Measurements from ENCODE around the gene CABLES1.

The CABLES1 gene

DNA sequence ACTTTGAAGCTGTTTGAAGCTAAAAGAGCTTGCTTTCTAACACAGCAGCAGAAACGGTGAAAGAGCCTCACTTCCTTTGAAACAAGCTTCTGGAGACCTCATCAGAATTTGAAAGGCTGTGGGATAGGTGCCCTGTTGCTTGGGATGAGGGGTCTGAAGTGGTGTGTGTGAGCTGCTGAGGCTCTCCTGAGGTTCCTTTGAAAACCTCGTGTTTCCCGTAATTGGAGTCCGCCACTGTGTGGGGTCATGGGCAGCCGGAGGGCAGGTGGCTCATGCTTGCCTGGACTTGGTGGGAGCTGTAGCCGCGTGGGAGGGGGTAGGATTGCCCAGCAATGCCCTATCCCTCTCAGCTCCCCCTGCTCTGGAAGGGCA is 34.4 kb downstream of the CABLES1 start:
- DNase-seq (ENCODE audit: low read depth): no peak

DNA sequence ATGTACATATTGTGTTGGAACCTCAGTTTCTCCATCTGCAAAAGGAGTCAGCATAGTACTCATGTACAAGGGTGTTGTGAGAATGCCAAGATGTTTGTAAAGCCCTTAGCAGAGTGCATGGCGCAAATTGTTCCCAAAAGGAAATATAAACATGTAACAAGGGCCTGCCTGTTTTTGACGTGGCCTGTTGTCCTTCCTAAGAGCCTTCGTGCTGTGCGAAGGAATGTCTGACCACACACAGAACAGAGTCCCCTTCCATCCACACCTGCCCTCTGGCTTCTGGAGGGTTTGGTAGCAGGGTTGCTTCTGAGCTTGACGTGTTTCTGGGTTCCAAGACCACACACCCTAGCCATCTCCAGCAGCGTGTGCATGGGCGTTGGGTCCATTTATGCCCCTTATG is 34.9 kb downstream of the CABLES1 start:
- no peak for DNase-seq (ENCODE audit: low read depth)

DNA sequence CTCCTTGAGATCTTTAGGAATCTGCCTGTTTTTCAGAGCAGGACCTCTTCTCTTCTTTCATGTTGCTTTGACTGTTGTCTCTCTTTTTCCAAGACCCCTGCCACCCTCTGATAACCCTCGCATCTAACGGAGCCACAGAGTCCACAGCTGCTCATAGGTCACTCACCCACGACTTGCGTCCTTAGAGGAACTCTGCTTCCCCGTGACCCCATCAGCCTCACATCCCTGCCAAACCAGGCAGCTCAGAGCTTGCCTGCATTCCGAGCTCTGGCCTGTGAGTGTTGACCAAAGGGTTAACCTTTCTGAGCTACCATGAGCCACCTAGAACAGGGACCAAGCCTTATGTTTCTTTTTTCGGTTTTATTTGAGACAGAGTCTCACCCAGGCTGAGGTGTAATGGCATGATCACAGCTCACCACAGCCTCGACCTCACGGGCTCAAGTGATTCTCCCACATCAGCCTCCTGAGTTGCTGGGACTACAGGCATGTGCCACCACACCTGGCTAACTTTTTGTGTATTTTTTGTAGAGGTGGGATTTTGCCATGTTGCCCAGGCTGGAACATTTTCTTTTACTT is 36.4 kb downstream of the CABLES1 start:
- no peak for DNase-seq (ENCODE audit: low read depth)

DNA sequence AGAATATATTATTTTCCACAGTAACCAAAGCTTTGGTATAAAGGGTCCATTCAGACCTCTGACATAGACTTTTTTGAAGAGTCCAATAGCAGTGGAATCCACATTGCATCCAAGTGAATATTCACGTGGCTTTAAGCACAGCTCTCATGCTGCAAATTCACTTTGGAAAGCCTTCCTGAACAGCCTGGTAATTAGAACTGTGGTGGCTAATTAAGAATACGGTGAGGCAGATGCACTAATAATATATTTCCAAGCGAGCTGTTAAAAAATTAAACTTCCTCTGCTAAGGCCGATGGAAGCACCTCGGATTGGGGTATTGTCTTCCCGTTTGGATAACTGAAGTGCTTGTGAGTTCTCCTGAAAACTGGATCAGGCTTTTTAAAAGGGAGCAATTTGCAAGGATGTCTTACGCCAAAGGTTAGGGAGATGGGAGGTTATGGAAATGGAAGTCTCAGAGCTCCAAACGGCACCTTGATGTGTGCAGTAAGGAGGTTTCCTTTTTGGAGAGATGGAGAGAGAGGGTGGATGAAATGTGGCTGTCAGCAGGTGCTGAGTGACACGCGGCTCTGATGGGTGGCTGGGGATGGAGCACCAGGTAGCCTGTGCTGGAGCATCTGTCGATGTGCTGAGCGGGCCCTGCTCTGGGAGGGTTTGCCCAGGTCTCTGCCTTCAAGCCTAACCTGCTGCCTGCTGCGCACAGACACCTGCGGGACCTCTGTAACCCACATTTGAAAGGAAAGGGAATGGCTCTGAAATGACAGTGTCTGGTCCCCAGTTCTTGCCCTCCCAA is 37.5 kb downstream of the CABLES1 start:
- no peak for DNase-seq (ENCODE audit: low read depth)

DNA sequence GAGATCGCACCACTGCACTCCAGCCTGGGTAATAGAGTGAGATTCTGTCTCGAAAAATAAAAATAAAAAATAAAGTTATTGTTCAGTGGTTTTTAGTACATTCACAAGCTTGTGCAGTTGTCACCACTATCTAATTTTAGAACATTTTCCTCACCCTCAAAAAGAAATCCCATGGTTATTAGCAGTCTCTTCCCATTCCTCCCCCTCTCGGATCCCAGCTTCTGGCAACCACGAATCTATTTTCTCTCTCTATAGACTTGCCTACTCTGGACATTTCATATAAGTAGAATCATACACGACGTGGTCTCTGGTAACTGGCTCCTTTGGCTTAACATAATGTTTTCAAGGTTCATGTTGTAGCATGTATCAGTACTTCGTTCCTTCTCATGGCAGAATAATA is 38.6 kb downstream of the CABLES1 start:
- no peak for DNase-seq (ENCODE audit: low read depth)

DNA sequence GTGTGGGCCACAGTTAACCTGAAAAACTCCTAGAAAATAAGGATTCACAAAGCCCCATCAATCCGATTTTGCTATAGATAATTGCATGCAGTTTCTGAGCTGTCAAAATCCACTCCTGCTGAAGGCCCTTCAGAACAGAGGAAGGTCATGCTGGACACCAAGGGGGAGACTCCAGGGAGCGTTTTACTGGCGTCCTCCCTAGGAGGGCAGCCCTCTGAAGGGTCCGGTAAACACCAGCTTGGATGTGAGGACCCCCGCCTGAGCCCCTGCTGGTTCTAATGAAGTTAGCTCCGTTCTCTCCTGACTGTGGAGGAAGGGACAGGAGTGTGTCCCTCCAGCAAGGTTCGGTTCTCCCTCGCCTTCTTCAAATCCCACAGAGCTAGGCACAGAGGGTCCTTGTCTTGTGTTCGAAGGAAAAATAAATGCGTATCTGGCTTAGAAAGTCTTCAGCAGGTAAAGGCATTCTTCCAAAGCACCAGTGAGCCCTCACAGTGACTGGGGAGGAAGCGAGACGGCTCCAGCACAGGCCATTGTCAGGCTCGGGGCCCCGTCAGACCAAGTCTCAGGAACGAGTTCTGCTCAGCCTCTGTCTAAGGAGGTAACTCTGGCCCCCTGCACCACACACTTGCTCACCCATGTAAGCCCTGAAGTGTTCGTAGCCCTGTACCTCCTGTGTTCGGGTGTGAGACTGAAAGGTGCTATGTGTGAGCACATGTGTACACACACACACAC is 41.6 kb downstream of the CABLES1 start:
- DNase-seq (ENCODE audit: low read depth): no peak

DNA sequence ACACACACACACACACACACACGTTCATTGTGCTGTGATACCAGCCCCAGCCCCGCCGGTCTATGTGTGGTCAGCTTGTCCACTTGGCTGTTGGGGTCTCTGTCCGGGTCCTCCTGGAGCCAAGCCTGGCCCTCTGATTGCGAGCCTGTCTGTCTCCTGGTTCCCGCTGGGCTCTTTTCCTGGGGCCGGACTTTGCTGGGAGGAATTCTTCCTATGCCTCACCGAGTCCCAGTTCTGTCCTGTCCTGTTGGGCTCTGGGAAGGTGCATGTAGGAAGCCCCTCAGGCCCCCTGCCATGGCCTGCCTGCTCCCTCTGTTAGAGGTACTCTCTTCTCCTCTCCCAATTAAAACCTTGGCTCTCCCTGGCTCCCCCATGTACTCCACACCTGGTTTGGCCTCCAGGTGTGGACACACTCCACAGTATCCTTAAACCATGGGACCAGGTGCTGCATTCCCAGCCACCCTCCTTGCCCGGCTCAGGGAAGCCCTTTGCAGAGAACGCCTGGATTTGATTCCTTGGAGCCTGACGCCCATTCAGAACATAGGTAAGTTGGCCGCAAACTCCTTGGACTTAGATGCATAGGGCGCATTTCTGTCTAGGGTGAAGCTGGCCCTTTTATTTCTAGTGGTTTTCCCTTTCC is 42.3 kb downstream of the CABLES1 start:
- no peak for DNase-seq (ENCODE audit: low read depth)

DNA sequence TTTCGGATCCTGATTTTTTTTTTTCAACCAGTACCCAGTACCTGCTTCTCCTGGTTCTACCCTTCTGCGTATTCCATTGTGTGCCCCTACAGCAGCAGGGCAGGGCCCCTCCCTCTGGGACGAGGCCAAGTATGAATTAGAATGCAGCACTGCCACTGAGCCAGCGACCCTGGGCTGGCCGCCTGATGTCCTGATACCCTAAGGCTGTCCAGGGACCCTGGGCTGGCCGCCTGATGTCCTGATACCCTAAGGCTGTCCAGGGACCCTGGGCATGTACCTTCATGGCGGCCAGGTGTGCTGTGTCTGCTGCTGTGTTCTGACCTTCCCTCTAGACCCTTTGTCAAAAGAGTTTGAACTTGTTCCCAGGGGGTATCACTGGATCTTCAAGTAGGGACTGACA is 42.9 kb downstream of the CABLES1 start:
- no peak for DNase-seq (ENCODE audit: low read depth)

DNA sequence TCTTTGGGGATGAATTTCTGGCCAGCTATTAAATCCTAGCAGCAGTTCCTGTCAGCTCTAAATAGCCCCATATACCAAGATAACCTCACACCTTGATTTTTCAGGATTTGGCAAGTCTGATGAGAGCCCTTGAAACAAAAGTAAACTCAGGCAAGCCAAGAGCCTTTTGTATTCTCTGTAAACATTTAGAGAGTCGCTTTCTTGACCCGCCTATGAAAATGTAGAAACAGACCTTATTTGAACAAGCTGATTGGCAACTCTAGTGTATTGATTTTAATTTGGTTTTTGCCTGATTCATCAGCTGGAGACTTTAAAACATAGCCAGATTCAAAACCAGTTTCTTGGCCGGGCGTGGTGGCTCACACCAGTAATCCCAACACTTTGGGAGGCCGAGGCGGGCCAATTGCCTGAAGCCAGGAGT is 43.4 kb downstream of the CABLES1 start:
- no peak for DNase-seq (ENCODE audit: low read depth)

DNA sequence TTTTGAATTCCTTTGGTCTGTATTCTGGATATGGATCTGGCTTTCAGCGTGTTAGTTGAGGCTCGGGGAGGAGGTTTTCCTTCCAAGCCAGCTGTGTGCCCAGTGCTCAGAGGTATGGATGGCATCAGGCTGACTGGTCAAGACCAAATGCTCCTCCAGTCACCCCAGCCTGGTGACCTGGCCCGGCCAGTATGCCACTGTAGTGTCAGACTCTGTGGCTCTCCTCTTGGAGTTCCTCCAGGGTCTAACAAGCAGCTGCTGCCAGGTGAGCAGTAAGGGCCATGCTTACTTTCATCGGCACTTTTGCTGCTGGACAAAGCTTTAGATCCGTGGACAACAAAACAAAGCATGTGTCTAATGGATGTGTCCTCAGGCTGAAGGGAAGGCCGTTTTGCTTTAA is 44.1 kb downstream of the CABLES1 start:
- no peak for DNase-seq (ENCODE audit: low read depth)

DNA sequence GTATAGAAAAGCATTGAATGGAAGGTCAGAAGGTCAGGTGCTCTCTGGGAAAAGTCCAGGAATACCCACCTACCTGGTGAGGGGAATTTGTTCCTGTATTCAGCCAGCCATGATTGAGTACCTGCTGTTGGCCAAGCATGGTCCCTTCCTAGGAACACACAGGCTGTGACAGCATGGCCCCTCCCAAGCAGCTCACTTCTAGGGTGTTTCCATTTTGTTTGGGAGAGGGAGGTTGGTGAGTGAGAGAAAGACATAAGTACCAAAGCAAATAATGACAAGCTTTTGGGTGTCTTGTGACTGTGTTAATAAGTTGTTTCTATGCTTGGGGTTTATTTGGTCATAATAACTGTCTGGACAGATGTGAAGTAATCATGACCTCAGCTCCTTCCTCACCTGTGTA is 46.3 kb downstream of the CABLES1 start:
- no peak for DNase-seq (ENCODE audit: low read depth)

DNA sequence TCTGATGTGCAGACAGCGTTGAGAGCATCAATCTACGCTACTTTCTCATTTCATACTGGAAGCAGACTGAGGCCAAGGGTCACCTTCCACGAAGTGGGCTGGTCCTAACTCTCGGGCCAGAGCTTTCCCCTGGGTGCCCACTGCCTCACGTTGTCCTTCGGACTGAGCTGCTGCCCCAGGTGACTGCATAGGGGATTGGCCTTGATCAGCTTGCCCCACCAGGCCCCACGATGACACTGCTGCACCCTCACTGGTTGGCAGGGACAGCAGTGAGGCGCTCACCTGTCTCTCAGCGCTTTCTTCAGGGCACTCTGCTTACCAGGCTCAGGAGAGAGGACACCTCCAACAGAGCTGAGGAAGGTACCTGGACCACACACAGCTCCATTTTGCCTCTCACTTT is 47.3 kb downstream of the CABLES1 start:
- no peak for DNase-seq (ENCODE audit: low read depth)

DNA sequence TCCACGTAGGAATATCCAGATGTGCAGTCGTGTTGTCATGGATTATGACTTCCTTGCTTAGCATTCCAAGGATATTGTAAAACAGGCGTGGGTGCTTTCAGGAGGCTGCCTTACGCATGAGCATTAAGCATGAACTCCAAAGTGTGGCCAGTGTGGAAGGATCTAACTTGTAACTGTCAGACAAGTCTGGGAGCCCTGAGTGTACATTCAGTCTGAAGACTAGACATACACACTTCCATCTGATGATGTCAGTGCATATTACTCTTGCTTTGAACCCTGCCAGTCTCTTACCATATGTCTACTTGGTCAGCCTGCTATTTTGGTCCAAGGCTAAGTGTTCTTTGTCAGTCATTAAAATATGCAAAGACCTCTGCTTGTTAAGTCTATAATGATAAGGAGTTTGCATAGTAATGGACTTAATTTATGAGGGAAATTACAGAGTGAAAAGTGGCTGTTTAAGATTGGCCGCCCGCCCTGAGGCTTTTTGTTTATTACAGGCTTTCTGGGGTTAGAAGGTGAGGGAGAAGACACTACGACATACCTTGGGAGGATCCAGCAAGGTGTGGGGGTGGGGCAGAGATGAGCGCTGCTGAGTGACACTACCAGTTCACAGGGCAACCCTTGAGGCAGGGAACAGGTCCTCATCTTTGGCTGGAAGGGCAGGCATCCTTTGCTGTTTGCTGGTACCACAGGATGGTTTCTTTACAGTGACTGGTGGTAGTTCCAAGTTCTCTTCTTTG is 48.3 kb downstream of the CABLES1 start:
- peak; percentile 84 for DNase-seq (ENCODE audit: low read depth)

DNA sequence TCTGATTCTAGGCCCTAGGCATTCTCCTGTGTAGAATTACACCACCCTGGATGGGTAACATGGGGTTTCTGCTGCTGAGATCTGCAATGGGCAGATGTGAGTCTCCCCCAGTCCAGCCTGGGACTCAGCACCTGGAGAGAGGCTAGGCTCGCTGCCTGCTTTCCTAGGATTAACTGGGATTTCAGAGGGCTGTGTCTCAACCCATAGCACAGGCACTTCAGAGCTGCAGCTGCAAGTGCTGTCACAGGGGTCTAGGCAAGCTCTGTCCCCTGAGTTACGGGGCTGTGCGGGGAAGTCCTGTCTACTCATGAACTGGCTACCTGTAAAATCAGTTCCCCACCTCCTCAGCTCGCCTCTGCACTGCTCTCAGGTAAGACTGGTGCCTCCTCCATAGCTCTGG is 51.5 kb downstream of the CABLES1 start:
- DNase-seq (ENCODE audit: low read depth): no peak

DNA sequence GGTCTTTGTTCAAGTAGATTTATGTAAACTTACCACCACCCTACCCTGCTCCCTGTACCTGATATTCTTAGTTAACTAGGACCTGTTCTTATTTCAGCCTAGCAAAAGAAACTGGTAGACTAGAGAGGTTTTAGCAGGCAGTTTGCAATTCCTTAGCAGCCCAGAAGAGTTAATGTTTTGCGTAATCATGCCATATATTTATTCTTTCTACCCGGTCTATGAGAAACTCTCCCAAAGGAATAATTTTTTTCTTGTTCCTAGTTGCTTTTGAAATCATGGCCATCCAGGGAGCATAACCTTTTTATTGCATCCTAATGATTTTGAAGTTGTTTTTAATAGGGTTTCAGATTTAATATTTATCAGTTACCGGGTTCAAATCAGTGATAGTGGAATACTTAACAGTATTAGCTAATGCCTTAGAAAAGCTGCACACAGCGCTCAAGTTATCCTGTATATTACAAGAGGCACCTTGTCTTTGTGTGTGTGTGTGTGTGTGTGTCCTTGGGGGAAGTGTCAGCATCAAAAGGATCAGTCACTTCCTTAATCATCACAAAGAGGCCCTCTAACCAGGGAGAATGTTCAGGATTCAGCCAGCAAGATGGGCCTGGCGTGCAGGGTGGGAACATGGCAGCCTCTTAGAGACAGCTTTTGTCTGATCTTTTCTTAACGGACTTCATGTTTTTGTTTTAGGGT is 52.9 kb downstream of the CABLES1 start:
- DNase-seq (ENCODE audit: low read depth): no peak

DNA sequence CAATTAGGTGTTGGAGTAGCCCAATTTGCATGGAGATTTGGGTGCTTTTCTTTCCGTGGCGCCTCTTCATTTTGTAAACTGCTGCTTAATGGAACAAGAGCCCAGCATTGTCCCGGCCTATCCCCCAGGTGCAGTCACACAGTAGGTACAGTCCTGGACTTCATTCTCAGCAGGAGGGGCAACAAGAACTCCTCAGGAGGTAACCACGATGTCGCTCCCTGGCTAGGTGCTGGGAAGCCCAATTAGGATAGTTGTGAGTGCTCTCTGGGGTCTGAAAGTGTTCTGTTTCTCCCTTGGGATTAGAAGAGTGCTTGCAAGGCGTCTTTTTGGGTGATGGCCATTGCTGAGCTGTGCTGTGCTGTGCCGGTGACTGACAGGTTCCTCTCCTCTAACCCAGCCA is 53.8 kb downstream of the CABLES1 start:
- DNase-seq (ENCODE audit: low read depth): no peak

DNA sequence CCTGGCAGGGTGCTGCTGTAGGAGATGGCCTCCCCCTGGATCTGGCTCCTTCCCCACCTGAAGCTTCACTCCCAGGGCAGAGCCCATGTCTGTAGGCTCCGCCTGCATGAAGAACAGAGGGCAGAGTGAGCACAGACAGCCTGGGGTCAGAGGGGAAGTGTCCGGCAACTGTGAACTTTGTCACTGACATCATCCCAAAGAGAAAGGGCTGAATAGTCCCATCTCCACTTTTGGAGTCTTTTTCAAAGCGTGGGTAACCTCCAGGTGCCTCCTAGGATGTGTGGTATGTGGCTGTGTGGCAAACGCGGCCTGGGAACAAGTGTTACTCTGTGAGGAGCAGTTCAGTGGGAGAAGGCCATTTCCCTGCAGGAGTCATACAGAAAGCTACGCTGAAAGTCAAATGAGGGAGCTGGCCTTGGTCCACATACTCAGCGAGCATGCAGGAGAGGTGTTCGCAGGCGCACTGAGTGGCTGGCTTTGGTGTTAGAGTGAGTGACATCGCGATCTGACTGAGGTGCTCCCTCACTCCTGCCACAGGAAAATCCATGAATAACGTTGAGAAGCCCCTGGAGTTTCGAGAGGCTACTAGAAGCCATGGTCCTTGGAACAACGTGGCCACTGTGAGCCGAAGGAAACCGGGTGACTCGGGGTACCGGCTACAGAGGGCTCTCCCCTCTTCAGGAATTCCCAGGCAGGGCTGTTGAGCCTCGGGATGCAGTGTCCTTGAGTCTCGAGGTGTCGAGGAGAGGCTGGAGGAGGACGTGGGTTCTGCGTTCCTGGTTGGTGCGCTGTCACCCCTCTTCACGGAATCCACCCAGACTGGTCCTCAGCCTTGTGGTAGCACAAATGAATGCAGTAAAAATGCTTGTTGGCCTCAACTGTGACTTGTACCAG is 54.7 kb downstream of the CABLES1 start:
- DNase-seq (ENCODE audit: low read depth): no peak

DNA sequence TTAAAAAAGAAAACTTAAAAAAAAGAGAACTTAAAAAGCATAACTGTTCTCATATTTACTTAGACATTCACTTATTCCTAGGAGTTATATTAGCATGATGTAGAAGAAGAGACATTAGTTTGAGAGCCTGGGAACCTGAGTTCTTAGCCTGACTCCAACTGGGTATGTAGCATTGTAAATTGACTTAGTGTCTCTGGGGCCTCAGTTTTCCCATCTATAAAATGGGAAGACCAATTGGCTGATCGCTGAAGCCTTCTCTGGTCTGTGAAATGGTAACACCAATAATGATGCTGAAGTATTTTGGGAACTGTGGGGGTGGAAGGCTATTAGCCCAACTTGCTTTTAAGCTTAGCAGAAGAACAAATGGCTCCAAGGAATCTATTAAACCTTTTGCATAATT is 55.9 kb downstream of the CABLES1 start:
- DNase-seq (ENCODE audit: low read depth): no peak

DNA sequence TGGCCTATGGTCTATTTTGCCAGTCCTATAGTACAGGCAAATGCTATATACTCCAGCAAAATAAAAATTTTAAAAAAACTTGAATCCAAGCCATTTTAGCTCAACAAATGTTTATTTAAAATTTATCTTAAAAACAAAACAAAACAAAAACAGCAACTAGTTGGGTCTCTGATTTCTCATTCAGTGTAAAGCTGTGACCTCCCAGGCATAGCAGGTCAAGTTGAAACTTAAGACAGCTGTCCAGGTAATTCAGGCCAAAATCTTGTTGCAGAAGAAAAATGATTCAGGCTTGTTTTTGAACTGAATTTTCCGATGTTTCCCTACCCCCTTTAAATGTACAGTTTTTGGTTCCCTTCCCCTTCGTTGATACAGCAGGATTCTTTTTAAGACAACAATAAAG is 58.5 kb downstream of the CABLES1 start:
- no peak for DNase-seq (ENCODE audit: low read depth)

DNA sequence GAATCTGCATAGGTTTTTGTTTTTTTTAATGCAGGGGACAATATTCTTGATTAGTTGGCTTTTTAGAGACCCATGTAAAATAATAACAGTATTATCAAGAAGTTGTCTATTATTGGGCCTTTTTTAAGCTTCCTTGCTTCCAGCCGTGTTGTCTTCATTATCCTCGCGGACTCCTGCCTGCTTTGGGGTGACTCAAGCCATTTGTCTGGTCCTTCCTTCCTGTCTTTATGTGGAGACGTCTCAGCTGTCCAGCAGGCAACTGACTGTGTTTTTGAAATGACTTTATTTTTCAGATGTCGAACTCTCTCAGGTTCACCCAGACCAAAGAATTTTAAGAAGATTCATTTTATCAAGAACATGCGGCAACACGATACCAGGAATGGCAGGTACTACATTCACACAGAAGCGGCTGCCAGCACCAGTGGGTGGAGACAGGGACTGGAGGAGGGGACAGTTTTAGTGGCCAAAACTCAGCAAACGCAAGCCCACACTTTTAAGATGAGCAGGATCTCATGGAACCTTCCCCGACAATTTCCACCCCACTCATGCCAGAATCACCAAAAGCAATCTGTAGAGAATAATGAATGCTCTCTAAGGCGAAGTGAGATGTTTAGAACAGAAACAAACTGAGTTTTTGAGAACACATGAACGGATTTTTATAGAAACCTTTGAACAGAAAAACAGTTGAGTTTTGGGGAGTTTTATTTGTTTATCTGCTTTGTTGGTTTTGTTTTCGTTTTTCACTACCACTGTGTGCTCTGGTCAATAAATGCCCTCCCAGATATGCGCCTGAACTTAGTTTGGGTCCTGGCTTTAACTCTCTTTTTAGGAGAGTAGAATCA is 59.1 kb downstream of the CABLES1 start:
- peak; percentile 41 for DNase-seq (ENCODE audit: low read depth)
